Measurements from ENCODE around the gene IFNK. TPM values are rescaled to one million over a fixed set of nuclear protein-coding genes. Genes with fewer than 3 reads are reported as not detected.

Gene IFNK
- total RNA-seq, 2 donors from 2014 or later: not detected

- peak; percentile 77 to 89 for DNase-seq (ENCODE audit: low spot score in 2 of 2)
- H3K27ac Mint-ChIP-seq: peak within 1 kb of the TSS; percentile 77 to 82
- peak; percentile 77 to 84 for ATAC-seq
- H3K36me3 Mint-ChIP-seq: peaks cover 0 to 5% of the 10 kb centered on the region in 2 donors
- H3K9me3 Mint-ChIP-seq: no peaks in the 10 kb centered on the region
Observed at GRCh38 chr9:27529316-27530278, 5.5 kb downstream of the IFNK start, which contains the start of gene MOB3B. Gene MOB3B, minus strand, starts transcription at chr9:27529814. Its CDS starts 74,264 bp downstream, at chr9:27455550.

- no peak overlapping the region for H3K27ac Mint-ChIP-seq
- H3K9me3 Mint-ChIP-seq: no peaks in the 10 kb centered on the region
- DNase-seq (ENCODE audit: low spot score in 2 of 2): no peak
- no peak for ATAC-seq
- peaks cover 0 to 5% of the 10 kb centered on the region in 2 donors for H3K36me3 Mint-ChIP-seq
Observed at GRCh38 chr9:27530915-27531755, 7.0 kb downstream of the IFNK start.

GRCh38 chr9:27532046-27532445 is 8.0 kb downstream of the IFNK start:
- Mint-ChIP-seq H3K27ac (no peak overlapping the region), H3K36me3 (peaks cover 0 to 5% of the 10 kb centered on the region in 2 donors), H3K9me3 (no peaks in the 10 kb centered on the region)
- ATAC-seq (no peak), DNase-seq (ENCODE audit: low spot score in 2 of 2) (no peak)

- DNase-seq (ENCODE audit: low spot score in 2 of 2): no peak
- Mint-ChIP-seq H3K9me3 (no peaks in the 10 kb centered on the region), H3K27ac (no peak overlapping the region), H3K36me3 (peaks cover 0 to under 1% of the 10 kb centered on the region in 2 donors)
- no peak for ATAC-seq
Observed at GRCh38 chr9:27533311-27533710, 9.2 kb downstream of the IFNK start.

GRCh38 chr9:27534131-27534530 is 10.0 kb downstream of the IFNK start:
- Mint-ChIP-seq H3K36me3 (no peaks in the 10 kb centered on the region), H3K9me3 (no peaks in the 10 kb centered on the region), H3K27ac (no peak overlapping the region)
- no peak for DNase-seq (ENCODE audit: low spot score in 2 of 2)
- ATAC-seq: no peak

- no peak overlapping the region for H3K27ac Mint-ChIP-seq
- ATAC-seq (no peak), DNase-seq (ENCODE audit: low spot score in 2 of 2) (no peak)
- H3K36me3 Mint-ChIP-seq: no peaks in the 10 kb centered on the region
- no peaks in the 10 kb centered on the region for H3K9me3 Mint-ChIP-seq
Observed at GRCh38 chr9:27534658-27535209, 10.6 kb downstream of the IFNK start.

- ATAC-seq (no peak), DNase-seq (ENCODE audit: low spot score in 2 of 2) (no peak)
- no peak overlapping the region for H3K27ac Mint-ChIP-seq
- H3K36me3 Mint-ChIP-seq: no peaks in the 10 kb centered on the region
- no peaks in the 10 kb centered on the region for H3K9me3 Mint-ChIP-seq
Observed at GRCh38 chr9:27535701-27536118, 11.6 kb downstream of the IFNK start.

- H3K36me3 Mint-ChIP-seq: no peaks in the 10 kb centered on the region
- H3K9me3 Mint-ChIP-seq: no peaks in the 10 kb centered on the region
- H3K27ac Mint-ChIP-seq: no peak overlapping the region
- ATAC-seq (no peak), DNase-seq (ENCODE audit: low spot score in 2 of 2) (no peak)
Observed at GRCh38 chr9:27536168-27536567, 12.1 kb downstream of the IFNK start.

- Mint-ChIP-seq H3K36me3 (no peaks in the 10 kb centered on the region), H3K27ac (no peak overlapping the region), H3K9me3 (no peaks in the 10 kb centered on the region)
- ATAC-seq: no peak
- no peak for DNase-seq (ENCODE audit: low spot score in 2 of 2)
Observed at GRCh38 chr9:27537027-27537435, 12.9 kb downstream of the IFNK start.

GRCh38 chr9:27537756-27538155 is 13.7 kb downstream of the IFNK start:
- H3K36me3 Mint-ChIP-seq: no peaks in the 10 kb centered on the region
- no peak for ATAC-seq
- no peak for DNase-seq (ENCODE audit: low spot score in 2 of 2)
- H3K9me3 Mint-ChIP-seq: no peaks in the 10 kb centered on the region
- H3K27ac Mint-ChIP-seq: no peak overlapping the region

- DNase-seq (ENCODE audit: low spot score in 2 of 2) (no peak), ATAC-seq (no peak)
- no peaks in the 10 kb centered on the region for H3K9me3 Mint-ChIP-seq
- H3K27ac Mint-ChIP-seq: no peak overlapping the region
- H3K36me3 Mint-ChIP-seq: no peaks in the 10 kb centered on the region
Observed at GRCh38 chr9:27538647-27539046, 14.6 kb downstream of the IFNK start.

- ATAC-seq: no peak
- peaks cover 0 to 5% of the 10 kb centered on the region in 2 donors for H3K36me3 Mint-ChIP-seq
- no peak overlapping the region for H3K27ac Mint-ChIP-seq
Observed at GRCh38 chr9:27539479-27540441, 15.7 kb downstream of the IFNK start.

GRCh38 chr9:27540502-27540901 is 16.4 kb downstream of the IFNK start:
- DNase-seq (ENCODE audit: low spot score in 2 of 2): no peak
- no peak overlapping the region for H3K27ac Mint-ChIP-seq
- H3K9me3 Mint-ChIP-seq: no peaks in the 10 kb centered on the region

More at GRCh38 chr9:27539479-27540441, 15.7 kb downstream of the IFNK start:
- no peaks in the 10 kb centered on the region for H3K9me3 Mint-ChIP-seq
- DNase-seq (ENCODE audit: low spot score in 2 of 2): no peak

GRCh38 chr9:27541740-27542139 is 17.6 kb downstream of the IFNK start:
- Mint-ChIP-seq H3K9me3 (no peaks in the 10 kb centered on the region), H3K27ac (no peak overlapping the region), H3K36me3 (peaks cover 0 to 5% of the 10 kb centered on the region in 2 donors)
- DNase-seq (ENCODE audit: low spot score in 2 of 2) (no peak), ATAC-seq (no peak)

More at GRCh38 chr9:27540502-27540901, 16.4 kb downstream of the IFNK start:
- no peak for ATAC-seq
- peaks cover 0 to 5% of the 10 kb centered on the region in 2 donors for H3K36me3 Mint-ChIP-seq

- no peak overlapping the region for H3K27ac Mint-ChIP-seq
Observed at GRCh38 chr9:27542508-27542907, 18.4 kb downstream of the IFNK start.

GRCh38 chr9:27545471-27545870 is 21.4 kb downstream of the IFNK start:
- Mint-ChIP-seq H3K36me3 (peaks cover 0 to 5% of the 10 kb centered on the region in 2 donors), H3K27ac (no peak overlapping the region)
- DNase-seq (ENCODE audit: low spot score in 2 of 2): no peak

More at GRCh38 chr9:27542508-27542907, 18.4 kb downstream of the IFNK start:
- ATAC-seq: no peak
- H3K36me3 Mint-ChIP-seq: peaks cover 0 to 5% of the 10 kb centered on the region in 2 donors
- DNase-seq (ENCODE audit: low spot score in 2 of 2): no peak
- no peaks in the 10 kb centered on the region for H3K9me3 Mint-ChIP-seq

More at GRCh38 chr9:27545471-27545870, 21.4 kb downstream of the IFNK start:
- no peak for ATAC-seq
- H3K9me3 Mint-ChIP-seq: no peaks in the 10 kb centered on the region

All from activated naive CD4-positive, alpha-beta T cell treated with anti-CD3 and anti-CD28 coated beads, Interleukin-2, amount 50 U/mL, for 72 hours (primary cell).